Activated CD8-positive, alpha-beta T cell treated with anti-CD3 and anti-CD28 coated beads for 36 hours (primary cell): ENCODE data around the gene VDR. TPM values are rescaled to one million over a fixed set of nuclear protein-coding genes. Genes with fewer than 3 reads are reported as not detected.

ENCODE experiments used
- ATAC-seq: fragments of 200-7000 bp; cut with Tn5 transposase; one replicate; pipeline ENCODE4 v1.10.0; 2021; ENCODE audit warnings: mild to moderate bottlenecking, moderate library complexity
- CTCF ChIA-PET: fragments of 350-600 bp; sonication (Branson Sonifier 250); formaldehyde crosslinking; loops from one replicate; lab custom pipeline; 2021; ENCODE audit warnings: antibody characterized with exemption; lab: Charles Lee
- POLR2A ChIA-PET: fragments of 350-600 bp; sonication (Branson Sonifier 250); formaldehyde crosslinking; loops from one replicate; lab custom pipeline; 2021; ENCODE audit warnings: antibody characterized with exemption; lab: Charles Lee
- DNase-seq: peaks from one replicate; pipeline ENCODE4 v3.0.0-alpha.2; 2020
- H3K27ac Mint-ChIP-seq: one replicate; pipeline ENCODE4 v1.8.0; 2021; ENCODE audit warnings: mild to moderate bottlenecking, mixed read lengths
- H3K27me3 Mint-ChIP-seq: one replicate; pipeline ENCODE4 v1.8.0; 2021; ENCODE audit warnings: mixed read lengths
- H3K36me3 Mint-ChIP-seq: one replicate; pipeline ENCODE4 v1.8.0; 2021; ENCODE audit warnings: low read depth, mixed read lengths
- H3K4me1 Mint-ChIP-seq: one replicate; pipeline ENCODE4 v1.8.0; 2021; ENCODE audit warnings: low read depth, mixed read lengths
- H3K4me3 Mint-ChIP-seq: one replicate; pipeline ENCODE4 v1.8.0; 2021; ENCODE audit warnings: mild to moderate bottlenecking, moderate library complexity, mixed read lengths
- H3K9me3 Mint-ChIP-seq: one replicate; pipeline ENCODE4 v1.8.0; 2021; ENCODE audit warnings: mixed read lengths
- intact Hi-C: fragments of 100-400 bp; cut with micrococcal nuclease; formaldehyde crosslinking; loops from one replicate; pipeline ENCODE4 v1.10.0; 2022
- total RNA-seq, 2 experiments: library from RNA; stranded (reverse); gene quantifications; one replicate each; pipeline ENCODE4 v1.2.3, GENCODE V29; 2021
- TF ChIP-seq, protein P1 (sequence below): fragments of 200-600 bp; IDR thresholded peaks from one replicate; pipeline ENCODE4 v1.8.0; 2022; ENCODE audit warnings: antibody characterized with exemption, mild to moderate bottlenecking

Gene VDR
- total RNA-seq, 2 experiments from 2014 or later: 84.6 to 86.4 TPM

DNA sequence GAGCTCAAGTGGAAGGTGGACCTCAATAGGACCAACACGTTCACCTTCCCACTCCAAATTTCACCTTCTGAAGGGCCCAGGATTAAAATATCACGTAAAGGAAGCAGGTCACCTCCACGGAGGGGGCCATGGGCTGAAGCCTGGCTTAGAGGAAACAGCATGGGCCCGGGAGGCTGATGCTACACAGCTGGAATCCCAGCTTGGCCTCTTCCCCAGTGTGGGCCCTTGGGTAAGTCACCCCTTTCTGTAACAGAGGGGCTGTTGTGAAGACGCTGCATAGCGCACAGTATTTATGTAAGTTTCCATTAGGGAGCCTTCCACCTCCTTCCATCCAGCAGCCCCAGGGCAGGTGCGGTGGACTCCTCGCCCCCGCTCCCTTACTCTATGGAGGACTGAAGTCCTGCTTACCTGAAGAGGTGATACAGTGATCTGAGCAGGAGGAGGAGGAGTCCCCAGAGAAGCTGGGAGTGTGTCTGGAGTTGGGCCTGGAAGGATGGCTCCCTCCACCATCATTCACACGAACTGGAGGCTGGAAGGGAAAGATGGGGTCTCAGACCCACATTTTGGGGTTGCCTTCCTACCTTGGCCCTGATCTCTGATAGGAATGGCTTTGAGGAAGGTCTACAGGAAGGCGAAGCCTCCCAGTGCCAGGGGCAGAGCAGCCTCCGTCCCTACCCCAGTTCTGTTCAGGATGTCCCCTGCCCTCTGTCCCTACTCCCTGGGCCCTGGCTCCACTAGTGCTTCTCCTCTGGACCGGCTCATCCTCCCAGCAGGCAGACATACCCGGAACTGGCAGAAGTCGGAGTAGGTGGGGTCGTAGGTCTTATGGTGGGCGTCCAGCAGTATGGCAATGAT, 47.8 kb downstream of the VDR start:
- no peaks in the 10 kb centered on the region for H3K27me3 Mint-ChIP-seq
- ChIA-PET CTCF (interaction anchor here (1.3 to 2.1 kb wide), 3 partner anchors 30 to 106 kb away, joined by 3 to 5 read pairs (median 4); partner anchors contain the start of gene TMEM106C), POLR2A (interaction anchor here (1.0 kb wide), 3 partner anchors 12 to 18 kb away, joined by 3 to 4 read pairs (median 3); no protein-coding TSS in a partner anchor)
- peaks cover 77% of the 10 kb centered on the region for H3K36me3 Mint-ChIP-seq
- no peak overlapping the region for H3K27ac Mint-ChIP-seq
- intact Hi-C loops: no loop called here
- peaks cover 34% of the 10 kb centered on the region for H3K4me1 Mint-ChIP-seq
- H3K9me3 Mint-ChIP-seq: no peaks in the 10 kb centered on the region
- DNase-seq (no peak), ATAC-seq (no peak)
- no peak overlapping the region for H3K4me3 Mint-ChIP-seq
- TF ChIP-seq, protein P1, sequence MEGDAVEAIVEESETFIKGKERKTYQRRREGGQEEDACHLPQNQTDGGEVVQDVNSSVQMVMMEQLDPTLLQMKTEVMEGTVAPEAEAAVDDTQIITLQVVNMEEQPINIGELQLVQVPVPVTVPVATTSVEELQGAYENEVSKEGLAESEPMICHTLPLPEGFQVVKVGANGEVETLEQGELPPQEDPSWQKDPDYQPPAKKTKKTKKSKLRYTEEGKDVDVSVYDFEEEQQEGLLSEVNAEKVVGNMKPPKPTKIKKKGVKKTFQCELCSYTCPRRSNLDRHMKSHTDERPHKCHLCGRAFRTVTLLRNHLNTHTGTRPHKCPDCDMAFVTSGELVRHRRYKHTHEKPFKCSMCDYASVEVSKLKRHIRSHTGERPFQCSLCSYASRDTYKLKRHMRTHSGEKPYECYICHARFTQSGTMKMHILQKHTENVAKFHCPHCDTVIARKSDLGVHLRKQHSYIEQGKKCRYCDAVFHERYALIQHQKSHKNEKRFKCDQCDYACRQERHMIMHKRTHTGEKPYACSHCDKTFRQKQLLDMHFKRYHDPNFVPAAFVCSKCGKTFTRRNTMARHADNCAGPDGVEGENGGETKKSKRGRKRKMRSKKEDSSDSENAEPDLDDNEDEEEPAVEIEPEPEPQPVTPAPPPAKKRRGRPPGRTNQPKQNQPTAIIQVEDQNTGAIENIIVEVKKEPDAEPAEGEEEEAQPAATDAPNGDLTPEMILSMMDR: no peak

DNA sequence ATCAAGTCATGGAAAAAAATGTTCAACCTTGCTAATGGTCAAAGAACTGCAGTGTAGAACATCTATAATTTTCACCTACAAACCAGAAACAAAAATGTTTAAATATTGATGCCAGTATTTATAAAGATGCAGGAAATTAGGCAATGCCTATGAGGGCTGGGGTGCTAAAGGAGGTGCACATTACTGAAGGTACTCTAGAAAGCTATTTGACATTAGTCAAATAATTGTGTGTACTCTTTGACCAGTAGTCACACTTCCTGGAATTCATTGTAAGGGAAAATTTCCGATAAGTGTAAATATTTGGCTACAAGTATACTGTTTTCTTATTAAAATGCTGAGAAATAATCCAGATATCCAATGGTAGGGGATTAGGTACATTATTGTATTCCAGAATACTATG, 48.7 kb downstream of the VDR start:
- H3K9me3 Mint-ChIP-seq: no peaks in the 10 kb centered on the region
- DNase-seq: no peak
- peaks cover 32% of the 10 kb centered on the region for H3K4me1 Mint-ChIP-seq
- TF ChIP-seq, protein P1: no peak
- no peaks in the 10 kb centered on the region for H3K27me3 Mint-ChIP-seq
- no peak for ATAC-seq
- intact Hi-C loops: no loop called here
- H3K36me3 Mint-ChIP-seq: peaks cover 77% of the 10 kb centered on the region
- ChIA-PET POLR2A (interaction anchor here (1.0 to 1.2 kb wide), 4 partner anchors 13 to 61 kb away, joined by 3 to 4 read pairs (median 3); no protein-coding TSS in a partner anchor), CTCF (interaction anchor here (0.8 to 1.6 kb wide), 5 partner anchors 18 to 113 kb away, joined by 3 to 8 read pairs (median 4); no protein-coding TSS in a partner anchor)
- no peak overlapping the region for H3K27ac Mint-ChIP-seq
- no peak overlapping the region for H3K4me3 Mint-ChIP-seq

DNA sequence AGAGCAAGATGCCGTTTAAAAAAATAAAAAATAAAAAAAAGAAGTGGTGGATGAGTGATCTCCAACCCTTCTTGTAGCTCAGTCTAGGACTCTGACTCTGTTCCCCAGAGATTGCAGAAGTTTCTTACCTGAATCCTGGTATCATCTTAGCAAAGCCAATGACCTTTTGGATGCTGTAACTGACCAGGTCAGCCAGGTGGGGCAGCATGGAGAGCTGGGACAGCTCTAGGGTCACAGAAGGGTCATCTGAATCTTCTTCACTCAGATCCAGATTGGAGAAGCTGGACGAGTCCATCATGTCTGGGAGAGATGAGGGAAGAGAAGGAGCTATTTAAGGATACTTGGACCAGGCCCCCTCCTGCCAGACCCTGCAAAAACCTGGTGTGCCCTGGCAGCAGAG, 49.3 kb downstream of the VDR start:
- intact Hi-C loops: no loop called here
- POLR2A ChIA-PET: interaction anchor here (1.0 to 1.2 kb wide), 3 partner anchors 12 to 61 kb away, joined by 3 to 4 read pairs (median 3); no protein-coding TSS in a partner anchor
- no peak for ATAC-seq
- H3K27ac Mint-ChIP-seq: no peak overlapping the region
- no peak overlapping the region for H3K4me3 Mint-ChIP-seq
- DNase-seq: no peak
- peaks cover 77% of the 10 kb centered on the region for H3K36me3 Mint-ChIP-seq
- CTCF ChIA-PET: interaction anchor here (0.7 to 1.6 kb wide), 7 partner anchors 18 to 306 kb away, joined by 3 to 8 read pairs (median 3); no protein-coding TSS in a partner anchor
- no peaks in the 10 kb centered on the region for H3K9me3 Mint-ChIP-seq
- H3K4me1 Mint-ChIP-seq: peaks cover 30% of the 10 kb centered on the region
- no peaks in the 10 kb centered on the region for H3K27me3 Mint-ChIP-seq
- TF ChIP-seq, protein P1: no peak

DNA sequence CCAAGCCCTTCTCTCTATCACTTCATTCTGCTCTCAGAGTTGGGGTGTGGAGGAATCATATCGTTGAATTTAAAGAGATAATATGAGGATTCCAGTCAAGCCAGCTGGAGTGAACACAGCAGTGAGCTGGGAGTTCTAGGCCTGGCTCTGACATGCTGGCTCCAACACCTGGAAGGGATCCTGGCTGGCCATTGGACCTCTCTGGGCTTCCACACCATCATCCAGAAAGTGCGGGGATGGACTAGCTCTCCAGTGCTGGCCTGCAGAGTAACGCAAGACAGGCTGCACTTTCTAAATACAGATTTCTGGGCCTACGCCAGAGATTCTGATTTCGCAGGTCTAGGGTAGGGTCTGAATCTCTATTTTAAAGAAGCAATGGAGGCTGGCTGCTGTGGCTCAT, 50.3 kb downstream of the VDR start:
- Mint-ChIP-seq H3K27me3 (no peaks in the 10 kb centered on the region), H3K36me3 (peaks cover 76% of the 10 kb centered on the region), H3K27ac (no peak overlapping the region), H3K9me3 (no peaks in the 10 kb centered on the region), H3K4me1 (peaks cover 22% of the 10 kb centered on the region), H3K4me3 (no peak overlapping the region)
- DNase-seq (no peak), ATAC-seq (no peak)
- intact Hi-C loops: no loop called here
- POLR2A ChIA-PET: interaction anchor here (0.7 kb wide), 1 partner anchor 147 kb away, joined by 3 read pairs; no protein-coding TSS in a partner anchor
- CTCF ChIA-PET: interaction anchor here (1.0 to 1.8 kb wide), 2 partner anchors 104 to 307 kb away, joined by 3 read pairs; no protein-coding TSS in a partner anchor
- TF ChIP-seq, protein P1: no peak
